GM23338 (cell line): ENCODE data around the gene LCE3B. TPM values are rescaled to one million over a fixed set of nuclear protein-coding genes. Genes with fewer than 3 reads are reported as not detected.

ENCODE experiments used
- polyA plus RNA-seq: library from polyadenylated mRNA; unstranded; fragments of >200 nt; fragmentation: Nextera tagmentation; extraction: Ambion mirVana; gene quantifications from 2 replicates; pipeline ENCODE4 v1.2.1, GENCODE V29; 2016
- small RNA-seq: library from RNA; depleted of rRNA; stranded (forward); fragments of <200 nt; gene quantifications from one replicate; pipeline ENCODE3, GENCODE V24; 2014; ENCODE audit warnings: low replicate concordance
- total RNA-seq: library from RNA; depleted of rRNA; stranded (reverse); fragments of >200 nt; shearing (Covaris generic); gene quantifications from 2 replicates; pipeline ENCODE4 v1.2.3, GENCODE V29; 2014; rRNA removed

The LCE3B gene
- total and polyA plus RNA-seq, 2 experiments from 2014 or later = not detected

Small RNAs within 50 kb of the gene (small RNA-seq; reads per million reads assigned to genes)
- gene LCE3A (not detected), gene LCE3B (not detected)

Other genes with a start within 250 kb of the LCE3B start
- gene CRNN, start 199.5 kb upstream of the LCE3B start, total RNA-seq = not detected in 2 replicates
- gene CRNN, start 199.5 kb upstream of the LCE3B start, polyA plus RNA-seq = not detected in 2 replicates
- not detected in 2 replicates for gene LCE5A, start 103.0 kb upstream of the LCE3B start, total RNA-seq
- gene LCE5A, start 103.0 kb upstream of the LCE3B start, polyA plus RNA-seq = not detected in 2 replicates
- not detected in 2 replicates for gene CRCT1, start 99.3 kb upstream of the LCE3B start, total RNA-seq
- not detected in 2 replicates for gene CRCT1, start 99.3 kb upstream of the LCE3B start, polyA plus RNA-seq
- not detected in 2 replicates for gene LCE3E, start 47.0 kb upstream of the LCE3B start, total RNA-seq
- gene LCE3E, start 47.0 kb upstream of the LCE3B start, polyA plus RNA-seq = not detected in 2 replicates
- not detected in 2 replicates for gene LCE3D, start 33.3 kb upstream of the LCE3B start, total RNA-seq
- 0.52 TPM in 1 of 2 replicates, not detected in the other for gene LCE3D, start 33.3 kb upstream of the LCE3B start, polyA plus RNA-seq
- gene LCE3C, start 13.6 kb upstream of the LCE3B start, total RNA-seq = not detected in 2 replicates
- not detected in 2 replicates for gene LCE3C, start 13.6 kb upstream of the LCE3B start, polyA plus RNA-seq
- gene LCE3A, start 9.3 kb downstream of the LCE3B start, total RNA-seq = not detected in 2 replicates
- not detected in 2 replicates for gene LCE3A, start 9.3 kb downstream of the LCE3B start, polyA plus RNA-seq
- gene LCE2D, start 49.6 kb downstream of the LCE3B start, total RNA-seq = not detected in 2 replicates
- gene LCE2D, start 49.6 kb downstream of the LCE3B start, polyA plus RNA-seq = not detected in 2 replicates
- not detected in 2 replicates for gene LCE2C, start 61.5 kb downstream of the LCE3B start, total RNA-seq
- not detected in 2 replicates for gene LCE2C, start 61.5 kb downstream of the LCE3B start, polyA plus RNA-seq
- gene LCE2B, start 72.3 kb downstream of the LCE3B start, total RNA-seq = not detected in 2 replicates
- not detected in 2 replicates for gene LCE2B, start 72.3 kb downstream of the LCE3B start, polyA plus RNA-seq
- not detected in 2 replicates for gene LCE2A, start 84.5 kb downstream of the LCE3B start, total RNA-seq
- gene LCE2A, start 84.5 kb downstream of the LCE3B start, polyA plus RNA-seq = not detected in 2 replicates
- gene LCE4A, start 94.3 kb downstream of the LCE3B start, total RNA-seq = not detected in 2 replicates
- gene LCE4A, start 94.3 kb downstream of the LCE3B start, polyA plus RNA-seq = not detected in 2 replicates
- gene KPRP, start 144.2 kb downstream of the LCE3B start, total RNA-seq = not detected in 2 replicates
- not detected in 2 replicates for gene KPRP, start 144.2 kb downstream of the LCE3B start, polyA plus RNA-seq
- gene LCE1F, start 161.3 kb downstream of the LCE3B start, total RNA-seq = not detected in 2 replicates
- gene LCE1F, start 161.3 kb downstream of the LCE3B start, polyA plus RNA-seq = not detected in 2 replicates
- not detected in 2 replicates for gene LCE1E, start 172.4 kb downstream of the LCE3B start, total RNA-seq
- 0.43 TPM in 1 of 2 replicates, not detected in the other for gene LCE1E, start 172.4 kb downstream of the LCE3B start, polyA plus RNA-seq
- not detected in 2 replicates for gene LCE1D, start 182.9 kb downstream of the LCE3B start, total RNA-seq
- gene LCE1D, start 182.9 kb downstream of the LCE3B start, polyA plus RNA-seq = not detected in 2 replicates
- not detected in 2 replicates for gene LCE1C, start 192.8 kb downstream of the LCE3B start, total RNA-seq
- not detected in 2 replicates for gene LCE1C, start 192.8 kb downstream of the LCE3B start, polyA plus RNA-seq
- not detected in 2 replicates for gene LCE1B, start 198.2 kb downstream of the LCE3B start, total RNA-seq
- not detected in 2 replicates for gene LCE1B, start 198.2 kb downstream of the LCE3B start, polyA plus RNA-seq
- not detected in 2 replicates for gene LCE1A, start 213.7 kb downstream of the LCE3B start, total RNA-seq
- not detected in 2 replicates for gene LCE1A, start 213.7 kb downstream of the LCE3B start, polyA plus RNA-seq
- gene LCE6A, start 229.0 kb downstream of the LCE3B start, total RNA-seq = not detected in 2 replicates
- not detected in 2 replicates for gene LCE6A, start 229.0 kb downstream of the LCE3B start, polyA plus RNA-seq
- gene LCE7A, start 246.2 kb downstream of the LCE3B start, total RNA-seq = not detected in 2 replicates
- not detected in 2 replicates for gene LCE7A, start 246.2 kb downstream of the LCE3B start, polyA plus RNA-seq